K562 (cell line): ENCODE measurements around the gene NOL4L. TPM values are rescaled to one million over a fixed set of nuclear protein-coding genes. Genes with fewer than 3 reads are reported as not detected.
A peak's percentile ranks its signal among the peaks of the same experiment; 100 is the strongest.

ENCODE experiments used
- BCL6 ChIP-seq: fragments of 250-450 bp; sonication (Bioruptor Pico); IDR thresholded peaks from 2 replicates; pipeline ENCODE4 v1.4.0; 2020
- BHLHE40 ChIP-seq: IDR thresholded peaks from 2 replicates; pipeline ENCODE4 v1.6.1; 2011; ENCODE audit warnings: low read length, improper control_type of control experiment
- BRCA1 ChIP-seq, 2 experiments: fragments of 450-650 bp in 1 of 2; sonication (generic) in 1 of 2; formaldehyde crosslinking in 1 of 2; IDR thresholded peaks; 2 replicates each; pipeline versions ENCODE4 v1.5.0 to v1.6.1; 2017 to 2020; ENCODE audit warnings: mild to moderate bottlenecking in 1 of 2, missing genetic modification reagents in 1 of 2
- CBFA2T2 ChIP-seq: fragments of 450-650 bp; conservative IDR thresholded peaks from 2 replicates; pipeline ENCODE4 v1.6.1; 2017; ENCODE audit warnings: mild to moderate bottlenecking
- CSDE1 ChIP-seq, 2 experiments: fragments of 450-650 bp; IDR thresholded peaks; 2 replicates each; pipeline ENCODE4 v1.6.1; 2016; ENCODE audit warnings: mild to moderate bottlenecking in 1 of 2
- ELF2 ChIP-seq: fragments of 250-450 bp; sonication (Bioruptor Pico); IDR thresholded peaks from 2 replicates; pipeline ENCODE4 v1.5.0; 2021; ENCODE audit warnings: mild to moderate bottlenecking
- ETS2 ChIP-seq: IDR thresholded peaks from 2 replicates; pipeline ENCODE4 v1.6.1; 2016; ENCODE audit warnings: borderline replicate concordance, missing genetic modification characterization, mild to moderate bottlenecking, moderate library complexity, missing compliant biosample characterization; ENCODE audit not compliant: poor library complexity, severe bottlenecking
- ETV1 ChIP-seq: fragments of 450-650 bp; conservative IDR thresholded peaks from 2 replicates; pipeline ENCODE4 v1.6.1; 2016; ENCODE audit warnings: missing genetic modification characterization, control low read depth, low read depth, missing compliant biosample characterization
- FOXJ3 ChIP-seq: sonication (generic); formaldehyde crosslinking; IDR thresholded peaks from 2 replicates; pipeline ENCODE4 v1.4.0; 2020; ENCODE audit warnings: mild to moderate bottlenecking, missing genetic modification reagents
- GTF2A2 ChIP-seq: IDR thresholded peaks from 2 replicates; pipeline ENCODE4 v1.6.1; 2016; ENCODE audit warnings: mild to moderate bottlenecking, missing genetic modification characterization, missing compliant biosample characterization
- MTA2 ChIP-seq: fragments of 450-650 bp; IDR thresholded peaks from 2 replicates; pipeline ENCODE4 v1.6.1; 2016; ENCODE audit warnings: low read depth
- MTF1 ChIP-seq: fragments of 250-450 bp; sonication (Bioruptor Pico); IDR thresholded peaks from 2 replicates; pipeline ENCODE4 v1.9.0; 2021; ENCODE audit warnings: moderate library complexity, mild to moderate bottlenecking, inconsistent platforms, borderline replicate concordance
- NUFIP1 ChIP-seq: fragments of 450-650 bp; IDR thresholded peaks from 2 replicates; pipeline ENCODE4 v1.6.1; 2018; ENCODE audit not compliant: partially characterized antibody
- PHB2 ChIP-seq: fragments of 450-650 bp; IDR thresholded peaks from 2 replicates; pipeline ENCODE4 v1.6.1; 2017; ENCODE audit warnings: low read depth
- PHF20 ChIP-seq: fragments of 450-650 bp; IDR thresholded peaks from 2 replicates; pipeline ENCODE4 v1.6.1; 2018; ENCODE audit not compliant: partially characterized antibody
- POLR2G ChIP-seq: fragments of 200-400 bp; formaldehyde crosslinking; IDR thresholded peaks from 2 replicates; pipeline ENCODE4 v1.6.1; 2017; ENCODE audit warnings: low read depth, mild to moderate bottlenecking, antibody characterized with exemption, low read length, moderate library complexity
- POU5F1 ChIP-seq: fragments of 150-350 bp; IDR thresholded peaks from 2 replicates; pipeline ENCODE4 v1.6.1; 2014; ENCODE audit warnings: borderline replicate concordance, low read length, low read depth, mild to moderate bottlenecking; ENCODE audit not compliant: partially characterized antibody
- PTRF ChIP-seq: fragments of 450-650 bp; IDR thresholded peaks from 2 replicates; pipeline ENCODE4 v1.6.1; 2016; ENCODE audit warnings: mild to moderate bottlenecking, missing genetic modification characterization, missing compliant biosample characterization
- TSC22D4 ChIP-seq: fragments of 450-650 bp; IDR thresholded peaks from 2 replicates; pipeline ENCODE4 v1.6.1; 2016; ENCODE audit warnings: missing genetic modification characterization, missing biosample characterization, control low read depth
- ZKSCAN3 ChIP-seq: fragments of 250-450 bp; sonication (Bioruptor Pico); IDR thresholded peaks from 2 replicates; pipeline ENCODE4 v1.4.0; 2020
- ZNF584 ChIP-seq: fragments of 200-800 bp; sonication (Bioruptor generic); IDR thresholded peaks from 2 replicates; pipeline ENCODE4 v1.6.1; 2016; ENCODE audit warnings: low read depth, mild to moderate bottlenecking, missing genetic modification characterization, missing compliant biosample characterization
- ZNF778 ChIP-seq: fragments of 450-650 bp; formaldehyde crosslinking; IDR thresholded peaks from 2 replicates; pipeline ENCODE4 v1.4.0; 2020; ENCODE audit warnings: mild to moderate bottlenecking, moderate library complexity
- polyA plus RNA-seq, 8 experiments: library from polyadenylated mRNA; depleted of rRNA in 4 of 8; stranded (reverse) in 5 of 8; unstranded in 3 of 8; fragments of >200 nt; fragmentation: Nextera tagmentation in 2 of 8; fragmentation: Illumina TruSeq in 1 of 8; extraction: Ambion mirVana in 2 of 8; extraction: Trizol in 1 of 8; gene quantifications; 2 replicates each; pipeline versions ENCODE4 v1.2.1 to v1.2.3, GENCODE V29; 2011 to 2014; ENCODE audit warnings: inconsistent platforms in 1 of 8, missing spikeins in 1 of 8
- total RNA-seq, 7 experiments: library from RNA; depleted of rRNA in 6 of 7; stranded (reverse); fragments of >200 nt in 6 of 7; fragmentation: Illumina TruSeq in 2 of 7; extraction: Trizol in 2 of 7; gene quantifications; 2 replicates each; pipeline versions ENCODE4 v1.2.1 to v1.2.3, GENCODE V29; 2011 to 2021; ENCODE audit warnings: low replicate concordance in 1 of 7
- TF ChIP-seq, protein P1 (sequence below): fragments of 250-450 bp; sonication (Bioruptor Pico); IDR thresholded peaks from 2 replicates; pipeline ENCODE4 v1.5.0; 2021; ENCODE audit warnings: mild to moderate bottlenecking, borderline replicate concordance
- TF ChIP-seq, protein P2 (sequence below): fragments of 450-650 bp; IDR thresholded peaks from 2 replicates; pipeline ENCODE4 v1.6.1; 2016; ENCODE audit warnings: low read depth, mild to moderate bottlenecking, moderate library complexity
- TF ChIP-seq, protein P3 (sequence below): fragments of 250-450 bp; sonication (Bioruptor Pico); IDR thresholded peaks from 2 replicates; pipeline ENCODE4 v1.4.0; 2020; ENCODE audit warnings: mild to moderate bottlenecking, moderate library complexity

Gene NOL4L
- total and polyA plus RNA-seq, 9 of the 15 experiments (the other 6 are each of a cell fraction or from before 2014, with no cell fraction given) = 5.1 to 36.2 (median 13.6) TPM

- TF ChIP-seq GTF2A2 = peak; percentile 69
- no peak for TF ChIP-seq CSDE1 (IDR thresholded peaks at IDR 0.05)
- no peak for TF ChIP-seq MTF1
- TF ChIP-seq FOXJ3 (CRISPR knock-in tag) = no peak
- TF ChIP-seq TSC22D4 (tag) = no peak
- no peak for TF ChIP-seq POU5F1
- TF ChIP-seq PHF20 = no peak
- TF ChIP-seq, protein P1, sequence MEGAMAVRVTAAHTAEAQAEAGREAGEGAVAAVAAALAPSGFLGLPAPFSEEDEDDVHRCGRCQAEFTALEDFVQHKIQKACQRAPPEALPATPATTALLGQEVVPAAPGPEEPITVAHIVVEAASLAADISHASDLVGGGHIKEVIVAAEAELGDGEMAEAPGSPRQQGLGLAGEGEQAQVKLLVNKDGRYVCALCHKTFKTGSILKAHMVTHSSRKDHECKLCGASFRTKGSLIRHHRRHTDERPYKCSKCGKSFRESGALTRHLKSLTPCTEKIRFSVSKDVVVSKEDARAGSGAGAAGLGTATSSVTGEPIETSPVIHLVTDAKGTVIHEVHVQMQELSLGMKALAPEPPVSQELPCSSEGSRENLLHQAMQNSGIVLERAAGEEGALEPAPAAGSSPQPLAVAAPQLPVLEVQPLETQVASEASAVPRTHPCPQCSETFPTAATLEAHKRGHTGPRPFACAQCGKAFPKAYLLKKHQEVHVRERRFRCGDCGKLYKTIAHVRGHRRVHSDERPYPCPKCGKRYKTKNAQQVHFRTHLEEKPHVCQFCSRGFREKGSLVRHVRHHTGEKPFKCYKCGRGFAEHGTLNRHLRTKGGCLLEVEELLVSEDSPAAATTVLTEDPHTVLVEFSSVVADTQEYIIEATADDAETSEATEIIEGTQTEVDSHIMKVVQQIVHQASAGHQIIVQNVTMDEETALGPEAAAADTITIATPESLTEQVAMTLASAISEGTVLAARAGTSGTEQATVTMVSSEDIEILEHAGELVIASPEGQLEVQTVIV = no peak
- TF ChIP-seq ETV1 (tag) = no peak; the same call in 1 of the 2 replicates
- TF ChIP-seq, protein P2, sequence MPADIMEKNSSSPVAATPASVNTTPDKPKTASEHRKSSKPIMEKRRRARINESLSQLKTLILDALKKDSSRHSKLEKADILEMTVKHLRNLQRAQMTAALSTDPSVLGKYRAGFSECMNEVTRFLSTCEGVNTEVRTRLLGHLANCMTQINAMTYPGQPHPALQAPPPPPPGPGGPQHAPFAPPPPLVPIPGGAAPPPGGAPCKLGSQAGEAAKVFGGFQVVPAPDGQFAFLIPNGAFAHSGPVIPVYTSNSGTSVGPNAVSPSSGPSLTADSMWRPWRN = peak; percentile 54; the same call in 1 of the 2 replicates
- TF ChIP-seq PHB2 = no peak
- no peak for TF ChIP-seq BHLHE40
- TF ChIP-seq NUFIP1 = no peak
- no peak for TF ChIP-seq BCL6 (CRISPR knock-in tag)
- TF ChIP-seq ZNF584 (CRISPR knock-in tag) = peak; percentile 83; the same call in 1 of the 2 replicates
- no peak for TF ChIP-seq BRCA1 (IDR thresholded peaks at IDR 0.05)
- no peak for TF ChIP-seq BRCA1 (CRISPR knock-in tag; IDR thresholded peaks at IDR 0.05)
- no peak for TF ChIP-seq ELF2 (CRISPR knock-in tag)
- TF ChIP-seq, protein P3, sequence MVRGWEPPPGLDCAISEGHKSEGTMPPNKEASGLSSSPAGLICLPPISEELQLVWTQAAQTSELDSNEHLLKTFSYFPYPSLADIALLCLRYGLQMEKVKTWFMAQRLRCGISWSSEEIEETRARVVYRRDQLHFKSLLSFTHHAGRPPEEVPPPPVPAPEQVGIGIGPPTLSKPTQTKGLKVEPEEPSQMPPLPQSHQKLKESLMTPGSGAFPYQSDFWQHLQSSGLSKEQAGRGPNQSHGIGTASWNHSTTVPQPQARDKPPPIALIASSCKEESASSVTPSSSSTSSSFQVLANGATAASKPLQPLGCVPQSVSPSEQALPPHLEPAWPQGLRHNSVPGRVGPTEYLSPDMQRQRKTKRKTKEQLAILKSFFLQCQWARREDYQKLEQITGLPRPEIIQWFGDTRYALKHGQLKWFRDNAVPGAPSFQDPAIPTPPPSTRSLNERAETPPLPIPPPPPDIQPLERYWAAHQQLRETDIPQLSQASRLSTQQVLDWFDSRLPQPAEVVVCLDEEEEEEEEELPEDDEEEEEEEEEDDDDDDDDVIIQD (CRISPR knock-in tag) = no peak
- 0 out of 2 replicates have a peak, but pooled peaks have one; percentile 7 for TF ChIP-seq PTRF (tag)
- TF ChIP-seq ZKSCAN3 = no peak
- TF ChIP-seq ETS2 (tag) = no peak
- peak; percentile 65 for TF ChIP-seq POLR2G
- TF ChIP-seq CBFA2T2 = no peak; the same call in 1 of the 2 replicates
- no peak for TF ChIP-seq ZNF778 (CRISPR knock-in tag)
- TF ChIP-seq MTA2 = peak; percentile 63
Measured at GRCh38 chr20:32397567-32398084, 187.5 kb downstream of the NOL4L start (continued).
